Astrocyte (in vitro differentiated cells and primary cell): ENCODE results near the gene CMTR1. TPM values are rescaled to one million over a fixed set of nuclear protein-coding genes. Genes with fewer than 3 reads are reported as not detected.

Source experiments
- DNase-seq: peaks from one replicate; pipeline ENCODE4 v3.0.0-alpha.2; 2010; ENCODE audit warnings: low read depth
- FAIRE-seq: peaks from 2 replicates; lab custom pipeline; 2011; peaks lifted over from hg19 to GRCh38; lab: Jason Lieb, UNC
- H2AFZ ChIP-seq: 2 replicates; pipeline ENCODE4 v1.6.0; 2012; ENCODE audit warnings: low read depth, low read length, inconsistent platforms
- H3K27ac ChIP-seq: 2 replicates; pipeline ENCODE4 v1.5.1; 2011; ENCODE audit warnings: low read depth, low read length, inconsistent platforms
- H3K27me3 ChIP-seq: 2 replicates; pipeline ENCODE4 v1.6.0; 2011; ENCODE audit warnings: low read length, inconsistent platforms; ENCODE audit not compliant: insufficient read depth
- H3K36me3 ChIP-seq: 2 replicates; pipeline ENCODE4 v1.5.1; 2011; ENCODE audit warnings: low read length, inconsistent platforms; ENCODE audit not compliant: insufficient read depth
- H3K4me1 ChIP-seq: 2 replicates; pipeline ENCODE4 v1.5.1; 2011; ENCODE audit warnings: low read length, inconsistent platforms; ENCODE audit not compliant: insufficient read depth
- H3K4me2 ChIP-seq: 2 replicates; pipeline ENCODE4 v1.6.0; 2012; ENCODE audit warnings: low read length, inconsistent platforms
- H3K4me3 ChIP-seq: 2 replicates; pipeline ENCODE4 v1.5.1; 2011; ENCODE audit warnings: low read depth, mild to moderate bottlenecking, low read length, inconsistent platforms; ENCODE audit not compliant: insufficient read depth
- H3K79me2 ChIP-seq: 2 replicates; pipeline ENCODE4 v1.6.0; 2012; ENCODE audit warnings: mild to moderate bottlenecking, low read length, inconsistent platforms; ENCODE audit not compliant: insufficient read depth
- H3K9ac ChIP-seq: 2 replicates; pipeline ENCODE4 v1.6.0; 2012; ENCODE audit warnings: mild to moderate bottlenecking, low read length, inconsistent platforms
- H3K9me3 ChIP-seq: 2 replicates; pipeline ENCODE4 v1.5.1; 2012; ENCODE audit warnings: low read depth, mild to moderate bottlenecking, low read length, inconsistent platforms; ENCODE audit not compliant: insufficient read depth
- H4K20me1 ChIP-seq: 2 replicates; pipeline ENCODE4 v1.6.0; 2012; ENCODE audit warnings: low read length, inconsistent platforms; ENCODE audit not compliant: insufficient read depth
- H3K27ac Mint-ChIP-seq: one replicate; pipeline ENCODE4 v1.8.0; 2021; ENCODE audit warnings: mild to moderate bottlenecking, mixed read lengths; ENCODE audit not compliant: unreplicated experiment
- H3K27me3 Mint-ChIP-seq: one replicate; pipeline ENCODE4 v1.8.0; 2021; ENCODE audit warnings: low read depth, mixed read lengths; ENCODE audit not compliant: unreplicated experiment
- H3K36me3 Mint-ChIP-seq: one replicate; pipeline ENCODE4 v1.8.0; 2021; ENCODE audit warnings: low read depth, mixed read lengths; ENCODE audit not compliant: unreplicated experiment
- H3K4me1 Mint-ChIP-seq: one replicate; pipeline ENCODE4 v1.8.0; 2021; ENCODE audit warnings: low read depth, mixed read lengths; ENCODE audit not compliant: unreplicated experiment
- H3K4me3 Mint-ChIP-seq: one replicate; pipeline ENCODE4 v1.8.0; 2021; ENCODE audit warnings: mild to moderate bottlenecking, moderate library complexity, mixed read lengths; ENCODE audit not compliant: unreplicated experiment
- H3K9me3 Mint-ChIP-seq: one replicate; pipeline ENCODE4 v1.8.0; 2021; ENCODE audit warnings: mild to moderate bottlenecking, mixed read lengths; ENCODE audit not compliant: unreplicated experiment
- CTCF ChIP-seq: IDR thresholded peaks from 2 replicates; pipeline ENCODE4 v1.5.1; 2011; ENCODE audit warnings: low read depth, mild to moderate bottlenecking, inconsistent platforms, low read length, moderate library complexity; ENCODE audit not compliant: insufficient read depth
- EZH2 ChIP-seq: IDR thresholded peaks from 2 replicates; pipeline ENCODE4 v1.6.1; 2012; ENCODE audit warnings: mild to moderate bottlenecking, low read length, inconsistent platforms; ENCODE audit not compliant: insufficient read depth
- total RNA-seq: library from RNA; stranded (reverse); gene quantifications from 2 replicates; pipeline ENCODE4 v1.2.1, GENCODE V29; 2021

CMTR1 gene
- total RNA-seq, 1 donor from 2014 or later, result 44.1 TPM

DNA sequence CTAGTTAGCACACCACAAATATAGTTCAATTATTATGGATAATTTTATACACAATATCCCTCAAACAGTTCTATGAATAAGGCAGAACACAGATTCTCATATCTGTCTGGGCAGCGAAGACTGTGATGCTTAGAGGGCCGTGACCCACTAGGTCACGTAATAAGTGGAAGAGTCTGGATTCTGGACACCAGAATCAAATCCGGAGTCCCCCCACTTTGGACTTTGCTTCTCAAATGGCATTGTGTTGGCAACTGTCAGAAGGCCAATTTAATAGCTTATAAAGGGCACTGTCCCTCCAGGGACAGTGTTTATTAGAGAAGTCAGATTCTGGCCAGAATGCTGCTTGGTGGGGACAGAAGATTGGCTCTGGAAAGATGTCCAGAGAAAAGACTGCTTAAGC is 73.5 kb downstream of the CMTR1 start:
- Histone ChIP-seq H4K20me1 (no peaks in the 10 kb centered on the region), H3K27me3 (peaks cover 9% of the 10 kb centered on the region), H2AFZ (no peak overlapping the region), H3K4me1 (no peaks in the 10 kb centered on the region), H3K4me2 (no peak overlapping the region), H3K27ac (no peak overlapping the region), H3K9me3 (no peaks in the 10 kb centered on the region), H3K9ac (no peak overlapping the region), H3K79me2 (no peaks in the 10 kb centered on the region), H3K36me3 (no peaks in the 10 kb centered on the region), H3K4me3 (no peak overlapping the region)
- Mint-ChIP-seq H3K27me3 (peaks cover 35% of the 10 kb centered on the region), H3K4me1 (no peaks in the 10 kb centered on the region), H3K36me3 (no peaks in the 10 kb centered on the region), H3K27ac (no peak overlapping the region), H3K9me3 (peaks cover 4% of the 10 kb centered on the region), H3K4me3 (no peak overlapping the region)
- no peak for DNase-seq
- TF ChIP-seq CTCF (no peak), EZH2 (no peak)
- FAIRE-seq, result no peak

GRCh38 chr6:37507077-37507476 is 74.1 kb downstream of the CMTR1 start:
- Histone ChIP-seq H3K27ac (no peak overlapping the region), H3K4me3 (no peak overlapping the region), H3K9ac (no peak overlapping the region), H2AFZ (no peak overlapping the region), H3K4me1 (no peaks in the 10 kb centered on the region), H3K4me2 (no peak overlapping the region), H3K27me3 (peaks cover 15% of the 10 kb centered on the region), H3K9me3 (no peaks in the 10 kb centered on the region), H3K36me3 (no peaks in the 10 kb centered on the region), H4K20me1 (no peaks in the 10 kb centered on the region), H3K79me2 (no peaks in the 10 kb centered on the region)
- FAIRE-seq, result no peak
- TF ChIP-seq EZH2, result no peak
- TF ChIP-seq CTCF, result no peak
- H3K4me3 Mint-ChIP-seq, result no peak overlapping the region
- no peak for DNase-seq
- H3K9me3 Mint-ChIP-seq, result peaks cover 4% of the 10 kb centered on the region
- H3K36me3 Mint-ChIP-seq, result no peaks in the 10 kb centered on the region
- H3K27me3 Mint-ChIP-seq, result peaks cover 40% of the 10 kb centered on the region
- H3K4me1 Mint-ChIP-seq, result no peaks in the 10 kb centered on the region
- no peak overlapping the region for H3K27ac Mint-ChIP-seq

DNA sequence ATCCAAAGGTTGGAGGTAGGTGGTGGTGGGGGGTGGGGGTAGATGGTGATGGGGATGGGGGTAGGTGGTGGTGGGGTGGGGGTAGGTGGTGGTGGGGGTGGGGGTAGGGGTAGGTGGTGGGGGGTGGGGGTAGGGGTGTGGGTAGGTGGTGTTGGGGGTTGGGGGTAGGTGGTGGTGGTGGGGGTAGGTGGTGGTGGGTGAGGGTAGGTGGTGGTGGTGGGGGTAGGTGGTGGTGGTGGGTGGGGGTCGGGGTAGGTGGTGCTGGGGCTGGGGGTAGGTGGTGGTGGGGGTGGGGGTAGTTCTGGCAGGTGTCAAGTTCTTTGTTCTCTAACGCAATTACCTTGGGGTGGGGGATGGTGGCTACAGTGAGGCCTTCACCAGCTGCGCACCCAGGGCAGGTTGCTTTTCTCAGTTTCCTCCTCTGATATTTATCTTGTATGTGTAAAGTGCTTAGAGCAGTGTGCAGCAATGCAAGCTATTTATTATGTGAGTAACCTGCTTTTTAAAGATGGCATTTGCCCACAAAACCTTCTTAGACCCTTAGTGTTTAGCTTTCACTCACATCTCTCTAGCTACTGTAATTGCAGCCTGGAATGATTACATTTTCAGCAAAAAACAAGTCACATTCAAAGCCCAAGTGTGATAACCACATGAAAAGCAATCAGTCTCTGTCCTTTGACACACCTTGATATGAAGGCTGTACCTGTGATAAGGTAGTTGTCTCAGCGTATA is 74.8 kb downstream of the CMTR1 start:
- FAIRE-seq (no peak), DNase-seq (no peak)
- Histone ChIP-seq H3K9me3 (no peaks in the 10 kb centered on the region), H3K79me2 (no peaks in the 10 kb centered on the region), H3K27me3 (peaks cover 23% of the 10 kb centered on the region), H3K4me1 (no peaks in the 10 kb centered on the region), H3K27ac (no peak overlapping the region), H3K4me3 (no peak overlapping the region), H4K20me1 (no peaks in the 10 kb centered on the region), H3K36me3 (no peaks in the 10 kb centered on the region), H2AFZ (no peak overlapping the region), H3K4me2 (no peak overlapping the region), H3K9ac (no peak overlapping the region)
- no peak overlapping the region for H3K27ac Mint-ChIP-seq
- no peak overlapping the region for H3K4me3 Mint-ChIP-seq
- H3K9me3 Mint-ChIP-seq, result peaks cover 4% of the 10 kb centered on the region
- H3K36me3 Mint-ChIP-seq, result no peaks in the 10 kb centered on the region
- TF ChIP-seq EZH2 (no peak), CTCF (no peak)
- H3K4me1 Mint-ChIP-seq, result peaks cover 3% of the 10 kb centered on the region
- peaks cover 43% of the 10 kb centered on the region for H3K27me3 Mint-ChIP-seq
